Caco-2 (cell line): ENCODE measurements around the gene ANAPC5. TPM values are rescaled to one million over a fixed set of nuclear protein-coding genes. Genes with fewer than 3 reads are reported as not detected.

Source experiments
- BruUV-seq: library from RNA; stranded (reverse); fragments of 400-500 nt; replicated peaks from 2 replicates; lab custom pipeline; 2021; lab: Mats Ljungman, UMichigan
- CTCF ChIA-PET: fragments of 300-600 bp; sonication (Branson Sonifier 250); formaldehyde crosslinking; loops from one replicate; lab custom pipeline; 2022; ENCODE audit warnings: antibody characterized with exemption; lab: Charles Lee
- POLR2A ChIA-PET: fragments of 300-600 bp; sonication (Branson Sonifier 250); formaldehyde crosslinking; loops from one replicate; lab custom pipeline; 2022; ENCODE audit warnings: antibody characterized with exemption; lab: Charles Lee
- DNase-seq, 2 experiments: peaks; one replicate each; pipeline versions ENCODE4 v3.0.0 to v3.0.0-alpha.2; 2020 to 2022
- H3K27me3 ChIP-seq: replicated peaks from 2 replicates; pipeline ENCODE4 v1.6.0; 2011; ENCODE audit warnings: low read length; ENCODE audit not compliant: control insufficient read depth, insufficient read depth
- H3K36me3 ChIP-seq: 2 replicates; pipeline ENCODE4 v1.5.1; 2011; ENCODE audit warnings: low read length; ENCODE audit not compliant: control insufficient read depth, insufficient read depth
- H3K4me1 ChIP-seq: fragments of 250-450 bp; sonication (Bioruptor Pico); 2 replicates; pipeline ENCODE4 v1.5.1; 2020; ENCODE audit warnings: mild to moderate bottlenecking
- H3K4me3 ChIP-seq: 2 replicates; pipeline ENCODE4 v1.5.1; 2011; ENCODE audit warnings: low read depth, mild to moderate bottlenecking, control low read depth, low read length
- H3K9me3 ChIP-seq: fragments of 250-450 bp; sonication (Bioruptor Pico); 2 replicates; pipeline ENCODE4 v1.5.1; 2020; ENCODE audit warnings: mild to moderate bottlenecking, moderate library complexity
- H3K27ac Mint-ChIP-seq: one replicate; pipeline ENCODE4 v1.8.0; 2022; ENCODE audit warnings: mixed read lengths; ENCODE audit not compliant: unreplicated experiment
- H3K27me3 Mint-ChIP-seq: one replicate; pipeline ENCODE4 v1.8.0; 2022; ENCODE audit warnings: mixed read lengths; ENCODE audit not compliant: insufficient read depth, unreplicated experiment
- H3K36me3 Mint-ChIP-seq: one replicate; pipeline ENCODE4 v1.8.0; 2022; ENCODE audit warnings: mild to moderate bottlenecking, mixed read lengths; ENCODE audit not compliant: insufficient read depth, unreplicated experiment
- H3K4me1 Mint-ChIP-seq: one replicate; pipeline ENCODE4 v1.8.0; 2022; ENCODE audit warnings: low read depth, mixed read lengths; ENCODE audit not compliant: unreplicated experiment
- H3K4me3 Mint-ChIP-seq: one replicate; pipeline ENCODE4 v1.8.0; 2022; ENCODE audit warnings: mild to moderate bottlenecking, moderate library complexity, mixed read lengths; ENCODE audit not compliant: unreplicated experiment
- H3K9me3 Mint-ChIP-seq: one replicate; pipeline ENCODE4 v1.8.0; 2022; ENCODE audit warnings: mixed read lengths; ENCODE audit not compliant: unreplicated experiment
- intact Hi-C: fragments of 100-400 bp; cut with micrococcal nuclease; formaldehyde crosslinking; loops from one replicate; pipeline ENCODE4 v1.10.0; 2022; ENCODE audit not compliant: unreplicated experiment
- total RNA-seq: library from RNA; stranded (reverse); gene quantifications from 2 replicates; pipeline ENCODE4 v1.2.3, GENCODE V29; 2022
- TF ChIP-seq, protein P1 (sequence below), 2 experiments: fragments of 200-600 bp in 1 of 2; IDR thresholded peaks; 1 replicate in 1 of 2; 2 replicates in 1 of 2; pipeline versions ENCODE4 v1.5.1 to v1.8.0; 2011 to 2022; ENCODE audit warnings: antibody characterized with exemption in 1 of 2, control low read depth in 1 of 2, inconsistent platforms in 1 of 2, low read depth in 1 of 2, low read length in 1 of 2, mild to moderate bottlenecking in 1 of 2, moderate library complexity in 1 of 2; ENCODE audit not compliant: insufficient read depth in 1 of 2, severe bottlenecking in 1 of 2, unreplicated experiment in 1 of 2

Gene ANAPC5
- total RNA-seq, 1 experiment from 2014 or later = 106 TPM

DNA sequence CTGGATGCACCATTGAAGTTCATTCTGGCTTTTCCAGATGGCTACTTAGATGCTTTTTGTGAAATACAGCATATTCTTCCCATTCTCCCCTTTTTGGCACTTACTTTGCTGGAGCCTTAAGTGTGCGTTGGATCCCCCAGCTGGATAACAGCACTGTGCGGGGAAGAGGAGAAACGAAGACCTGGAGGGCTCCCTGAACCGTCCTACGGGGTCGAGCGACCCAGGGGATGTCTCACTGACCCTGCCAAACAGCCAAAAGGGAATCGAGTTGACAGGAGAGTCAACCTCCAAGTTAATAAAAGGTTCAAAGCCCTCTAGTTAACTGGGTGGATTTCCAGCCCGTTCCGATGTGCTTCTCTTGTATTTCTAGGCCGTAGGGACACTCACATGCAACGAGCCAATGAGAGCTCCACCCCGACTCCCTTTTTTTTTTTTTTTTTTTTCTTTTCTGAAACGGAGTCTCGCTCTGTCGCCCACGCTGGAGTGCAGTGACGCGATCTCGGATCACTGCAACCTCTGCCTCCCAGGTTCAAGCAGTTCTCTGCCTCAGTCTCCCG, 54.7 kb downstream of the ANAPC5 start:
- BruUV-seq = no TSS peak
- TF ChIP-seq, protein P1, sequence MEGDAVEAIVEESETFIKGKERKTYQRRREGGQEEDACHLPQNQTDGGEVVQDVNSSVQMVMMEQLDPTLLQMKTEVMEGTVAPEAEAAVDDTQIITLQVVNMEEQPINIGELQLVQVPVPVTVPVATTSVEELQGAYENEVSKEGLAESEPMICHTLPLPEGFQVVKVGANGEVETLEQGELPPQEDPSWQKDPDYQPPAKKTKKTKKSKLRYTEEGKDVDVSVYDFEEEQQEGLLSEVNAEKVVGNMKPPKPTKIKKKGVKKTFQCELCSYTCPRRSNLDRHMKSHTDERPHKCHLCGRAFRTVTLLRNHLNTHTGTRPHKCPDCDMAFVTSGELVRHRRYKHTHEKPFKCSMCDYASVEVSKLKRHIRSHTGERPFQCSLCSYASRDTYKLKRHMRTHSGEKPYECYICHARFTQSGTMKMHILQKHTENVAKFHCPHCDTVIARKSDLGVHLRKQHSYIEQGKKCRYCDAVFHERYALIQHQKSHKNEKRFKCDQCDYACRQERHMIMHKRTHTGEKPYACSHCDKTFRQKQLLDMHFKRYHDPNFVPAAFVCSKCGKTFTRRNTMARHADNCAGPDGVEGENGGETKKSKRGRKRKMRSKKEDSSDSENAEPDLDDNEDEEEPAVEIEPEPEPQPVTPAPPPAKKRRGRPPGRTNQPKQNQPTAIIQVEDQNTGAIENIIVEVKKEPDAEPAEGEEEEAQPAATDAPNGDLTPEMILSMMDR (IDR thresholded peaks at IDR 0.05; ENCODE audit: insufficient read depth in 1 of 2, low read depth in 1 of 2, low read length in 1 of 2, severe bottlenecking in 1 of 2, unreplicated experiment in 1 of 2) = no peak
- DNase-seq = peak in 1 of 2 experiments; percentile 36
- POLR2A ChIA-PET = interaction anchor here (0.6 to 0.7 kb wide), 9 partner anchors 9 to 1227 kb away, joined by 3 to 9 read pairs (median 4); no protein-coding TSS in a partner anchor
- H3K4me3 ChIP-seq = peak overlapping the region; percentile 82
- Mint-ChIP-seq H3K27me3 (no peaks in the 10 kb centered on the region), H3K27ac (peak overlapping the region; percentile 71), H3K36me3 (no peaks in the 10 kb centered on the region), H3K4me1 (no peaks in the 10 kb centered on the region), H3K4me3 (peak overlapping the region; percentile 79), H3K9me3 (no peaks in the 10 kb centered on the region)
- no peaks in the 10 kb centered on the region for H3K27me3 ChIP-seq
- no peaks in the 10 kb centered on the region for H3K4me1 ChIP-seq
- H3K9me3 ChIP-seq = no peaks in the 10 kb centered on the region
- CTCF ChIA-PET = interaction anchor here (0.6 kb wide), 3 partner anchors 35 to 282 kb away, joined by 4 to 6 read pairs (median 6); no protein-coding TSS in a partner anchor
- intact Hi-C loops = loop anchor here (2.0 kb wide), 1 partner anchor 71 kb away; no protein-coding TSS in a partner anchor
- H3K36me3 ChIP-seq = no peaks in the 10 kb centered on the region

DNA sequence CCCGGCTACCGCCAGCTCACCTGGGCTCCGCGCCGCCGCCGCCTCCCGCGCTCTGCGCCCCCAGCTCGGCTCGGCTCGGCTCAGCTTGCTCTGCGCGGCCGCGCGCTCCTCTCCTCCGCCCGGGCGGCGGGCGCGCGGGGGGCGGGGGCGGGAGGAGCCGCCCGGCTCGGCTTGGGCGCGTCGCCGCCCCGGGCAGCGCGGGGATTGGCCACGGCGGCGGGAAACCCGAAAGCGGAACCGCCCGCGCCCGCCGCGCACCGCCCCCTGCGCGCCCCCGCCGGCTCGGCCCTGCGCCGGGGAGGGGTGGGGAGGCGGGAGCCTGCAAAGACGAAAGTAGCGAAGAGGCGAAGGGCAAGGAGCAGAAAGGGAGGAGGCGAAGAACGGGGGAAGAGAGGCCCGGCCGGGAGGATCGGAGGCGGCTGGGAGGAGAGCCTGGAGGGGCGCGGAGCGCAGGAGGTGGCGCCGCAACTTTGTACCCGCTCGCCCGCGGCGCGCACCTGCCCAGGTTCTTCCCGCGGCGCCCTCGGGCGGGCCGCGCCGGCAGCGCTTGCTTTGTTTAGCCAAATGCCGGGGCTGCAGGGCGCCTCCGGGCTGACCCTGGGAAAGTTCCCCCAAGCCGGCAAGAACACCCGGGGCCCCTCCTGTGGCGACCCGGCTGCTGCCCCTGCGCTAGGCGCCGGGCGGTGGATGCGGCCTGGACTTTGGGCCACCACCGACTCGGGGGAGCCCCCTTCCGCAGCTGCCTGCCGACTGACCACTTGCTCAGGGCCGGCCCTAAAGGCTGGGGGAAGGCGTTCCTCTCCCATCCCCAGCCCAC, 55.4 kb downstream of the ANAPC5 start, which contains the start of gene CAMKK2:
Gene CAMKK2, minus strand, starts transcription at position 92 of the 817 bp plus-strand sequence. CDS start 22,183 bp downstream, outside the sequence.
- peak; percentile 88 to 93 for DNase-seq
- Mint-ChIP-seq H3K4me3 (peak within 1 kb of the TSS; percentile 79), H3K27me3 (no peaks in the 10 kb centered on the region), H3K36me3 (no peaks in the 10 kb centered on the region), H3K9me3 (no peaks in the 10 kb centered on the region), H3K27ac (peak within 1 kb of the TSS; percentile 72), H3K4me1 (no peaks in the 10 kb centered on the region)
- BruUV-seq = TSS peak; percentile 87
- no peaks in the 10 kb centered on the region for H3K4me1 ChIP-seq
- intact Hi-C loops = loop anchor here (2.0 kb wide), 1 partner anchor 70 kb away; no protein-coding TSS in a partner anchor
- H3K4me3 ChIP-seq = peak within 1 kb of the TSS; percentile 95
- TF ChIP-seq, protein P1 (IDR thresholded peaks at IDR 0.05; ENCODE audit: insufficient read depth in 1 of 2, low read depth in 1 of 2, low read length in 1 of 2, severe bottlenecking in 1 of 2, unreplicated experiment in 1 of 2) = peak in 1 of 2 experiments; percentile 33
- H3K9me3 ChIP-seq = no peaks in the 10 kb centered on the region
- CTCF ChIA-PET = interaction anchor here (0.6 kb wide), 5 partner anchors 36 to 1220 kb away, joined by 3 to 6 read pairs (median 5); no protein-coding TSS in a partner anchor
- H3K27me3 ChIP-seq = no peaks in the 10 kb centered on the region
- POLR2A ChIA-PET = interaction anchor here (0.5 to 1.0 kb wide), 16 partner anchors 8 to 1228 kb away, joined by 3 to 9 read pairs (median 4); no protein-coding TSS in a partner anchor
- no peaks in the 10 kb centered on the region for H3K36me3 ChIP-seq
